ENCODE measurements around the gene ANGPTL7. TPM values are rescaled to one million over a fixed set of nuclear protein-coding genes. Genes with fewer than 3 reads are reported as not detected.

ANGPTL7 gene
- total and polyA plus RNA-seq, 7 donors, result 0.51 to 6.4 (median 2.2) TPM; not detected in 1

DNA sequence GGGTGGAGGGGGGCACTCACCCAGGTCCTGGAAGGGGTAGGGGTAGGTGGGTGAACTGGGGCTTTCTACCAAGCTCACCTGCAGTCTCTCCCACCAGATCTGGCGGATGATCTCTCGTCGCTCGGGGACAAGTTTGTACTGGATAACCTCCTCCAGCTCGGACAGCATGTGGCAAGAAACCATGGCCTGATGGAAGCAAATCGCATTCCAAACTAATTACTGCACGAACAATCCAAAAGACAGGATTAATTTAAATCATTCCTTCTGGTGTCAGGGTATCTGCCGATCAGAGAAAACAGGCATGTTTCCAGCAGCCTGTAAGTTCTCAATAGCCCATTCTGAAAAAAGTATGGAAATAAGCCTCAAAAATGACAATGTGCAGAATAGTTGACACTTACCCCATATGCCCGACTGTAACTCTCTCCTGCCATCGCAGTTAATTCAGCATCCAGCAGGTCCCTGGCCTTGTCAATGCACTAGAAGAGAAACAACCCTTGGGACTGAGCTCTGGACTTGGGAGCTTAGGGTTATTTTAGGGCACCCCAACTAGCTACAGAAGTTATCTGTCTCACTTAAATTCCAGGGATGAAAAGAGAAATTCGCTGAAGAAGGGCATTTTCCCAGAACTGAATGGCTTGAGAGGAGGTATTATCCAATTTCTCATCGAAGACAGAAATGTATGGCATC lies 44.4 kb upstream of the ANGPTL7 start:
- Histone ChIP-seq H3K9me3 (no peaks in the 10 kb centered on the region), H3K27ac (no peak overlapping the region), H3K27me3 (no peaks in the 10 kb centered on the region), H3K4me3 (no peak overlapping the region), H3K4me1 (no peaks in the 10 kb centered on the region), H3K36me3 (peaks cover 12 to 91% (median 39%) of the 10 kb centered on the region in 4 donors)
- WGBS, 2 donors, result 86 to 89% methylated on average over 12 of the region's 12 CpGs
- no peak for DNase-seq
- intact Hi-C loops (cut with DNase I), result no loop called here
- TF ChIP-seq POLR2AphosphoS5 (IDR thresholded peaks at IDR 0.05), result no peak
- TF ChIP-seq EP300 (IDR thresholded peaks at IDR 0.05), result no peak
- no peak for TF ChIP-seq POLR2A (IDR thresholded peaks at IDR 0.05)
- TF ChIP-seq, protein P1, sequence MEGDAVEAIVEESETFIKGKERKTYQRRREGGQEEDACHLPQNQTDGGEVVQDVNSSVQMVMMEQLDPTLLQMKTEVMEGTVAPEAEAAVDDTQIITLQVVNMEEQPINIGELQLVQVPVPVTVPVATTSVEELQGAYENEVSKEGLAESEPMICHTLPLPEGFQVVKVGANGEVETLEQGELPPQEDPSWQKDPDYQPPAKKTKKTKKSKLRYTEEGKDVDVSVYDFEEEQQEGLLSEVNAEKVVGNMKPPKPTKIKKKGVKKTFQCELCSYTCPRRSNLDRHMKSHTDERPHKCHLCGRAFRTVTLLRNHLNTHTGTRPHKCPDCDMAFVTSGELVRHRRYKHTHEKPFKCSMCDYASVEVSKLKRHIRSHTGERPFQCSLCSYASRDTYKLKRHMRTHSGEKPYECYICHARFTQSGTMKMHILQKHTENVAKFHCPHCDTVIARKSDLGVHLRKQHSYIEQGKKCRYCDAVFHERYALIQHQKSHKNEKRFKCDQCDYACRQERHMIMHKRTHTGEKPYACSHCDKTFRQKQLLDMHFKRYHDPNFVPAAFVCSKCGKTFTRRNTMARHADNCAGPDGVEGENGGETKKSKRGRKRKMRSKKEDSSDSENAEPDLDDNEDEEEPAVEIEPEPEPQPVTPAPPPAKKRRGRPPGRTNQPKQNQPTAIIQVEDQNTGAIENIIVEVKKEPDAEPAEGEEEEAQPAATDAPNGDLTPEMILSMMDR (IDR thresholded peaks at IDR 0.05), result no peak

DNA sequence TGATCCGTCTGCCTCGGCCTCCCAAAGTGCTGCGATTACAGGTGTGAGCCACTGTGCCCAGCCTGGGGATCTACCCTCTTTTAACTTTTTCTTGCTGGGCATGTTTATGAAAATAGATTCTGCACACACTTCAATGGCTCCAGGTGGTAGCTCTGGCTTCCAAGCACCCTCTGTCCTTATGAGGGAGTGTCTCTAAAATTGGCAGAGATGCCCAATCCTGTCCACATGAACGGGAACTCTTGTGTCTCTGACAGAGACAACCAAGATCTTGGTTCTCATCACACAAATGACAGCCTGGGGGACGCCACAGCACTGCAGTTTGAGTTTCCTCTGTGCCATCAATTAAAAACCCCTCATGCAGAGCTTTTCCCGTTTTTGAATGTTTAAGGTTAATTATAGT lies 43.4 kb upstream of the ANGPTL7 start:
- Histone ChIP-seq H3K4me3 (no peak overlapping the region), H3K36me3 (peaks cover 12 to 86% (median 42%) of the 10 kb centered on the region in 4 donors), H3K27me3 (no peaks in the 10 kb centered on the region), H3K27ac (no peak overlapping the region), H3K9me3 (no peaks in the 10 kb centered on the region), H3K4me1 (peaks cover 0 to 6% (median 0%) of the 10 kb centered on the region in 4 donors)
- no peak for DNase-seq
- TF ChIP-seq POLR2AphosphoS5 (IDR thresholded peaks at IDR 0.05) (no peak), POLR2A (IDR thresholded peaks at IDR 0.05) (no peak), EP300 (IDR thresholded peaks at IDR 0.05) (no peak)
- TF ChIP-seq, protein P1 (IDR thresholded peaks at IDR 0.05), result no peak
- 93 to 94% methylated on average over 6 of the region's 6 CpGs for WGBS, 2 donors
- intact Hi-C loops (cut with DNase I), result no loop called here

DNA sequence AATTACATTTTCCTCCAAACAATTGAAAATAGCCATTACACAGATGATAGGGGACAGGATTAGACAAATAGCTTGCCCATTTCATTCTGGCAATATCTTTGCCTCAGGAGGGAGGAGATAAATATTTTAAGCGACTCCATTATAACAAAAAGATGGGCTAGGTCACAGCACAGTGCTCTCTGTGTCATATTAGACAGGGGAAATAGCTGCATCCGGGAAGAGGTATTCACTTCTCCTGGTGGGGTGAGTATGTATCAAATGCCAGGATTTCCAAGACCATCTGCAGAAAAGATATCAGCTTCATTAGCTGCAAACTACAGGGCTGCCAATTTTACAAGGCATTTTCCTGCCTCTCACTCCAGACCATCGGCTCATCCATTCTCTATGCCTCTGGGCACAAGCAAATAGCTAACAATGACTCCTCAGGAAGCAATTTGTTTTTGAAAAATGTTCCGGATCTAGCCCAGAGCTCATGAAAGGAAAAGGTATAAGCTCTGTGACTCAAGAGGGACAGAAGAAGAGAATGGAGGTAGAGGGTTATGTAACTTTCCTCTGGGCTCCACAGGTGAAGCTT lies 41.9 kb upstream of the ANGPTL7 start:
- H3K36me3 ChIP-seq, result peaks cover 12 to 90% (median 41%) of the 10 kb centered on the region in 4 donors
- WGBS, 2 donors, result 89 to 97% methylated on average over 4 of the region's 4 CpGs
- intact Hi-C loops (cut with DNase I), result no loop called here
- no peaks in the 10 kb centered on the region for H3K27me3 ChIP-seq
- TF ChIP-seq EP300 (IDR thresholded peaks at IDR 0.05), result no peak
- TF ChIP-seq POLR2AphosphoS5 (IDR thresholded peaks at IDR 0.05), result no peak
- TF ChIP-seq, protein P1 (IDR thresholded peaks at IDR 0.05), result no peak
- TF ChIP-seq POLR2A (IDR thresholded peaks at IDR 0.05), result no peak
- H3K27ac ChIP-seq, result no peak overlapping the region
- H3K9me3 ChIP-seq, result no peaks in the 10 kb centered on the region
- no peak overlapping the region for H3K4me3 ChIP-seq
- DNase-seq, result no peak
- H3K4me1 ChIP-seq, result peaks cover 0 to 22% (median 0%) of the 10 kb centered on the region in 4 donors

DNA sequence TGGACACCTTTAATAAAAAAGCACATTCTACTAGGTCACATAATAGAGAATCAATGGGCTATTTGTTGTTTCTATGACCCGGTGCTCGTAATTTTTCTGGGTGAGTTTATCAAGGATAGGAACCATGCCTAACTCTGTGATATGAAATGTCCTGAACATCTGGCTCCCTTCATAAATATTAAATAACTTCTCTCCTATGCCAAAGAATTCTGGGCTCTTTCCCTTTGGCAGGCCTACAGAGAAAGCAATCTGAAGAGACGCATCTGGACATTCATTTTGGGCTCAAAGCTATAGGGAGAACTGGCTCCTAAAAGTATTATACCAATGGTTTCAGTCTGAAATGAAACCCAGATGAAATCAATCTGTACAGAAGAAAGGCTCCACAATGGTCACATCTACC lies 38.8 kb upstream of the ANGPTL7 start:
- H3K27ac ChIP-seq, result no peak overlapping the region
- 81 to 97% methylated on average over 3 of the region's 3 CpGs for WGBS, 2 donors
- peaks cover 0 to 24% (median 0%) of the 10 kb centered on the region in 4 donors for H3K4me1 ChIP-seq

DNA sequence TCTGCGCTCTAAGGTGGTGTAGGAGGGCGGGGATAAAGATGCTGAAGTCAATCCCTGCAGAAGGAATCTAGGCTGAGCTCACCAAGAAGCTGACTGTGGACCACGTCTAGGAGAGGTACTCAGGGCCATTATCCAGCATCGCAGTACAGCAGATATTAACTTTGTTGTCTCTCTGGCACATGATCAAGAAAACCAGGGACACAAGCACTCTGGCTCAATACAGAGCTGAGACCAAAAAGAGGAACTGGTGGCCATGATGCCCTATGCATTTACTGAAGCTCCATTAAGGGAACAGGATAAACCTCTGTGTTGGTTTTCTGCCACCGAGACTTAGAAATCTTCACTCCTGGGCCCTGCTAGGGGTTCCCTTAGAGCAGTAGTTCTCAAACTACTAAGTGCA lies 38.0 kb upstream of the ANGPTL7 start:
- 83 to 86% methylated on average over 5 of the region's 5 CpGs for WGBS, 2 donors
- Histone ChIP-seq H3K4me1 (peaks cover 0 to 24% (median 0%) of the 10 kb centered on the region in 4 donors), H3K4me3 (no peak overlapping the region), H3K27ac (no peak overlapping the region), H3K27me3 (no peaks in the 10 kb centered on the region), H3K9me3 (no peaks in the 10 kb centered on the region), H3K36me3 (peaks cover 5 to 82% (median 30%) of the 10 kb centered on the region in 4 donors)
- intact Hi-C loops (cut with DNase I), result no loop called here
- TF ChIP-seq, protein P1 (IDR thresholded peaks at IDR 0.05), result no peak
- TF ChIP-seq POLR2AphosphoS5 (IDR thresholded peaks at IDR 0.05) (no peak), EP300 (IDR thresholded peaks at IDR 0.05) (no peak), POLR2A (IDR thresholded peaks at IDR 0.05) (no peak)
- DNase-seq, result peak; percentile 12

More for the DNA sequence above, 38.8 kb upstream of the ANGPTL7 start:
- peak in 2 of 4 donors; percentile 10 to 28 for TF ChIP-seq POLR2AphosphoS5 (IDR thresholded peaks at IDR 0.05)
- no peak for TF ChIP-seq EP300 (IDR thresholded peaks at IDR 0.05)
- H3K27me3 ChIP-seq, result no peaks in the 10 kb centered on the region
- DNase-seq, result peak; percentile 30
- intact Hi-C loops (cut with DNase I), result no loop called here
- no peaks in the 10 kb centered on the region for H3K9me3 ChIP-seq
- H3K4me3 ChIP-seq, result no peak overlapping the region
- H3K36me3 ChIP-seq, result peaks cover 8 to 82% (median 36%) of the 10 kb centered on the region in 4 donors

Data from sigmoid colon (tissue), 7 donors.